ENCODE measurements around the gene LUC7L3.

DNA sequence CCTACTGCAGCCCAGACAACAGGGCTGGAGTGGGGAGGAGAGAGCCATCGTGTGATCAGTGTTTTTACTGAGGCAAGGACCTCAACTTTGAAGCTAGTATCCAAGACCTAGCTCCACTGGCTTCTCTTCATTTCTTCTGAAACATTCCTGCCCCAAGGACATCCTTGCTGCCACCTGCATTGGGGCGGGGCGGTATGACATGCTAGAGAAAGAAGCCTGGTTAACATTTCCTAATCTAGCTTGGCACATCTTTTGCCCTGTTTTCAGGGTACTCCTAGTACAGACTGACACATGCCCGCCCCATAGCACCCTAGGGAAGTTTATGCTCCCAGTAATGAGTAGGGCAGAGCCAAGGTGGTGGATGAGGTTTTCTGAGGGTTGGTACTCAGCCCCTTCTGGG, 65.7 kb downstream of the LUC7L3 start:
- TF ChIP-seq, protein P1, sequence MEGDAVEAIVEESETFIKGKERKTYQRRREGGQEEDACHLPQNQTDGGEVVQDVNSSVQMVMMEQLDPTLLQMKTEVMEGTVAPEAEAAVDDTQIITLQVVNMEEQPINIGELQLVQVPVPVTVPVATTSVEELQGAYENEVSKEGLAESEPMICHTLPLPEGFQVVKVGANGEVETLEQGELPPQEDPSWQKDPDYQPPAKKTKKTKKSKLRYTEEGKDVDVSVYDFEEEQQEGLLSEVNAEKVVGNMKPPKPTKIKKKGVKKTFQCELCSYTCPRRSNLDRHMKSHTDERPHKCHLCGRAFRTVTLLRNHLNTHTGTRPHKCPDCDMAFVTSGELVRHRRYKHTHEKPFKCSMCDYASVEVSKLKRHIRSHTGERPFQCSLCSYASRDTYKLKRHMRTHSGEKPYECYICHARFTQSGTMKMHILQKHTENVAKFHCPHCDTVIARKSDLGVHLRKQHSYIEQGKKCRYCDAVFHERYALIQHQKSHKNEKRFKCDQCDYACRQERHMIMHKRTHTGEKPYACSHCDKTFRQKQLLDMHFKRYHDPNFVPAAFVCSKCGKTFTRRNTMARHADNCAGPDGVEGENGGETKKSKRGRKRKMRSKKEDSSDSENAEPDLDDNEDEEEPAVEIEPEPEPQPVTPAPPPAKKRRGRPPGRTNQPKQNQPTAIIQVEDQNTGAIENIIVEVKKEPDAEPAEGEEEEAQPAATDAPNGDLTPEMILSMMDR (conservative IDR thresholded peaks at IDR 0.05; ENCODE audit: low read depth in 2 of 2), result no peak
- no peak for TF ChIP-seq CREB1 (CRISPR knock-in tag; IDR thresholded peaks at IDR 0.05; ENCODE audit: low read depth)
- TF ChIP-seq POLR2AphosphoS5 (IDR thresholded peaks at IDR 0.05; ENCODE audit: low read depth), result no peak
- TF ChIP-seq ZNF114 (CRISPR knock-in tag; IDR thresholded peaks at IDR 0.05), result no peak
- TF ChIP-seq ETS1 (IDR thresholded peaks at IDR 0.05), result no peak
- no peak for TF ChIP-seq EZH2 (IDR thresholded peaks at IDR 0.05; ENCODE audit: low read depth, unreplicated experiment)
- no peak for TF ChIP-seq EZH2phosphoT487 (IDR thresholded peaks at IDR 0.05; ENCODE audit: unreplicated experiment)

Data from GM23338 (cell line).